Right atrium auricular region (tissue), 2 donors: ENCODE measurements around the gene FAM8A1. TPM values are rescaled to one million over a fixed set of nuclear protein-coding genes. Genes with fewer than 3 reads are reported as not detected.
A peak's percentile ranks its signal among the peaks of the same experiment; 100 is the strongest.

ENCODE experiments used
- DNase-seq: peaks from one replicate; pipeline ENCODE4 v3.0.0-alpha.2; 2019; ENCODE audit warnings: low spot score
- H3K27ac ChIP-seq, 2 donors: fragments of 200-600 bp; sonication (generic); 1 replicate in 1 of 2; 2 replicates in 1 of 2; pipeline ENCODE4 v1.5.1; 2016 to 2019
- H3K27me3 ChIP-seq, 2 donors: fragments of 200-600 bp; sonication (generic); one replicate each; pipeline versions ENCODE4 v1.5.1 to v1.6.0; 2017 to 2019
- H3K36me3 ChIP-seq: fragments of 200-600 bp; sonication (generic); one replicate; pipeline ENCODE4 v1.5.1; 2016
- H3K4me1 ChIP-seq, 2 donors: fragments of 200-600 bp; sonication (generic); one replicate each; pipeline versions ENCODE4 v1.5.1 to v1.6.0; 2017 to 2019
- H3K4me3 ChIP-seq, 2 donors: fragments of 200-600 bp; sonication (generic); 1 replicate in 1 of 2; 2 replicates in 1 of 2; pipeline ENCODE4 v1.5.1; 2017 to 2019; ENCODE audit warnings: mild to moderate bottlenecking in 1 of 2, moderate library complexity in 1 of 2
- H3K9me3 ChIP-seq, 2 donors: fragments of 200-600 bp; sonication (generic); one replicate each; pipeline ENCODE4 v1.5.1; 2019
- CTCF ChIP-seq, 2 donors: fragments of 200-600 bp; sonication (generic); IDR thresholded peaks; one replicate each; pipeline ENCODE4 v1.5.1; 2019; ENCODE audit warnings: antibody characterized with exemption in 2 of 2
- total RNA-seq, 2 donors: library from RNA; depleted of rRNA; stranded (reverse); fragments of >200 nt; gene quantifications; one replicate each; pipeline ENCODE4 v1.1.0, GENCODE V29; 2016

FAM8A1 gene
- total RNA-seq: 10 to 100 TPM; 19.3 to 21.0 TPM

GRCh38 chr6:17599877-17600526 lies at the start of gene FAM8A1:
Gene FAM8A1 (plus strand): TSS chr6:17600302. CDS start chr6:17600410, 108 bp downstream.
- peaks cover 0 to 21% of the 10 kb centered on the region in 2 donors for H3K4me1 ChIP-seq
- peak; percentile 21 to 51 for TF ChIP-seq CTCF (IDR thresholded peaks at IDR 0.05)
- H3K4me3 ChIP-seq: peak within 1 kb of the TSS; percentile 88 to 99
- H3K27me3 ChIP-seq: no peaks in the 10 kb centered on the region
- DNase-seq: peak; percentile 94
- peak within 1 kb of the TSS; percentile 95 to 98 for H3K27ac ChIP-seq
- no peaks in the 10 kb centered on the region for H3K9me3 ChIP-seq
- H3K36me3 ChIP-seq: no peaks in the 10 kb centered on the region

GRCh38 chr6:17551383-17551958 lies 48.6 kb upstream of the FAM8A1 start:
- H3K4me1 ChIP-seq: no peaks in the 10 kb centered on the region
- no peaks in the 10 kb centered on the region for H3K27me3 ChIP-seq
- TF ChIP-seq CTCF (IDR thresholded peaks at IDR 0.05): no peak
- no peak overlapping the region for H3K27ac ChIP-seq
- H3K36me3 ChIP-seq: peaks cover 9% of the 10 kb centered on the region
- H3K4me3 ChIP-seq: no peak overlapping the region
- no peaks in the 10 kb centered on the region for H3K9me3 ChIP-seq
- no peak for DNase-seq

- Histone ChIP-seq H3K4me3 (no peak overlapping the region), H3K36me3 (peaks cover 12% of the 10 kb centered on the region), H3K4me1 (no peaks in the 10 kb centered on the region), H3K27me3 (no peaks in the 10 kb centered on the region), H3K27ac (no peak overlapping the region), H3K9me3 (no peaks in the 10 kb centered on the region)
- no peak for DNase-seq
- TF ChIP-seq CTCF (IDR thresholded peaks at IDR 0.05): no peak
Measured at GRCh38 chr6:17552861-17553260, 47.2 kb upstream of the FAM8A1 start.

- no peak overlapping the region for H3K4me3 ChIP-seq
Measured at GRCh38 chr6:17556014-17556413, 44.1 kb upstream of the FAM8A1 start.

GRCh38 chr6:17562636-17563035 lies 37.5 kb upstream of the FAM8A1 start:
- H3K4me1 ChIP-seq: no peaks in the 10 kb centered on the region
- no peaks in the 10 kb centered on the region for H3K36me3 ChIP-seq
- H3K27ac ChIP-seq: no peak overlapping the region
- H3K27me3 ChIP-seq: no peaks in the 10 kb centered on the region
- TF ChIP-seq CTCF (IDR thresholded peaks at IDR 0.05): no peak
- peaks cover 0 to 4% of the 10 kb centered on the region in 2 donors for H3K9me3 ChIP-seq
- no peak for DNase-seq
- H3K4me3 ChIP-seq: no peak overlapping the region

More at GRCh38 chr6:17556014-17556413, 44.1 kb upstream of the FAM8A1 start:
- Histone ChIP-seq H3K36me3 (peaks cover 12% of the 10 kb centered on the region), H3K4me1 (no peaks in the 10 kb centered on the region), H3K27ac (no peak overlapping the region), H3K9me3 (no peaks in the 10 kb centered on the region), H3K27me3 (no peaks in the 10 kb centered on the region)
- TF ChIP-seq CTCF (IDR thresholded peaks at IDR 0.05): no peak
- no peak for DNase-seq
